Calu3 (cell line): ENCODE results near the gene CEP41. TPM values are rescaled to one million over a fixed set of nuclear protein-coding genes. Genes with fewer than 3 reads are reported as not detected.

Experiments used
- BruUV-seq: library from RNA; stranded (reverse); fragments of 400-500 nt; replicated peaks from 2 replicates; lab custom pipeline; 2021; lab: Mats Ljungman, UMichigan
- CTCF ChIA-PET: fragments of 300-600 bp; sonication (Branson Sonifier 250); formaldehyde crosslinking; loops from one replicate; lab custom pipeline; 2022; ENCODE audit warnings: antibody characterized with exemption; lab: Charles Lee
- DNase-seq: peaks from one replicate; pipeline ENCODE4 v3.0.0; 2022
- H3K27ac Mint-ChIP-seq: one replicate; pipeline ENCODE4 v1.8.0; 2022; ENCODE audit warnings: mixed read lengths; ENCODE audit not compliant: unreplicated experiment
- H3K27me3 Mint-ChIP-seq: one replicate; pipeline ENCODE4 v1.8.0; 2022; ENCODE audit warnings: mixed read lengths; ENCODE audit not compliant: unreplicated experiment
- H3K36me3 Mint-ChIP-seq: one replicate; pipeline ENCODE4 v1.8.0; 2022; ENCODE audit warnings: mild to moderate bottlenecking, moderate library complexity, mixed read lengths; ENCODE audit not compliant: insufficient read depth, unreplicated experiment
- H3K4me1 Mint-ChIP-seq: one replicate; pipeline ENCODE4 v1.8.0; 2022; ENCODE audit warnings: mild to moderate bottlenecking, low read depth, mixed read lengths; ENCODE audit not compliant: unreplicated experiment
- H3K4me3 Mint-ChIP-seq: one replicate; pipeline ENCODE4 v1.8.0; 2022; ENCODE audit warnings: mild to moderate bottlenecking, low read depth, moderate library complexity, mixed read lengths; ENCODE audit not compliant: unreplicated experiment
- H3K9me3 Mint-ChIP-seq: one replicate; pipeline ENCODE4 v1.8.0; 2022; ENCODE audit warnings: low read depth, mixed read lengths; ENCODE audit not compliant: unreplicated experiment
- CTCF ChIP-seq: fragments of 200-600 bp; IDR thresholded peaks from one replicate; pipeline ENCODE4 v1.8.0; 2022; ENCODE audit warnings: antibody characterized with exemption; ENCODE audit not compliant: unreplicated experiment
- intact Hi-C: fragments of 100-400 bp; cut with micrococcal nuclease; formaldehyde crosslinking; loops from one replicate; pipeline ENCODE4 v1.10.0; 2022; ENCODE audit not compliant: unreplicated experiment
- total RNA-seq: library from RNA; stranded (reverse); gene quantifications from 2 replicates; pipeline ENCODE4 v1.2.3, GENCODE V29; 2022

Gene CEP41
- total RNA-seq, 1 experiment from 2014 or later, result 21.6 TPM

- Mint-ChIP-seq H3K4me3 (no peak overlapping the region), H3K27ac (no peak overlapping the region), H3K9me3 (no peaks in the 10 kb centered on the region), H3K36me3 (no peaks in the 10 kb centered on the region), H3K4me1 (peaks cover 7% of the 10 kb centered on the region), H3K27me3 (no peaks in the 10 kb centered on the region)
- CTCF ChIA-PET, result no interaction called here
- no TSS peak for BruUV-seq
- TF ChIP-seq CTCF, result no peak
- no peak for DNase-seq
- intact Hi-C loops, result no loop called here
These were observed 21.2 kb downstream of the CEP41 start for GRCh38 chr7:130419658-130420057.

DNA sequence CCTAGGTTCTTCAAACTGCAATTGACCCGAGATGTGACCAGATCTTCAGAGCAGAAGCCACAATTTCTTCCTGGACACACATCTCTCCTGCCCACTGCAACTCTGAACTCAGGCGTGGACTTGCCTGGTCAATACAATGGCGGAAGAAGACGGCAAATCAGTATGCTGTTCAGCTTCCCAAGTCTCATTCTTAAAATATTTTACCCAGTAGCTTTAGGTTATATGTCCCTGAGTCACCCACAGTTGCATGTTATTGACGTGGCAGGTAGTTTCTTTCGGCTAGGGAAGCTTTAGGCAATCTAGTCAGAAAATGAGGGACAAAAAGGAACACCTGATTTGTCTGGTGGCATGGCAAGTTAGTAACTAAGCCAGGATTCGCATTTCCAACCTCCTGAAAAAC is 22.5 kb downstream of the CEP41 start:
- BruUV-seq, result no TSS peak
- CTCF ChIA-PET, result no interaction called here
- no peak for TF ChIP-seq CTCF
- no peaks in the 10 kb centered on the region for H3K36me3 Mint-ChIP-seq
- no peak for DNase-seq
- H3K4me1 Mint-ChIP-seq, result peaks cover 7% of the 10 kb centered on the region
- no peaks in the 10 kb centered on the region for H3K9me3 Mint-ChIP-seq
- H3K27me3 Mint-ChIP-seq, result no peaks in the 10 kb centered on the region
- H3K4me3 Mint-ChIP-seq, result no peak overlapping the region
- intact Hi-C loops, result no loop called here
- peak overlapping the region; percentile 30 for H3K27ac Mint-ChIP-seq

GRCh38 chr7:130417213-130417612 is 23.6 kb downstream of the CEP41 start:
- H3K4me3 Mint-ChIP-seq, result no peak overlapping the region
- no peak overlapping the region for H3K27ac Mint-ChIP-seq
- peaks cover 7% of the 10 kb centered on the region for H3K4me1 Mint-ChIP-seq
- no peaks in the 10 kb centered on the region for H3K9me3 Mint-ChIP-seq
- DNase-seq, result no peak
- intact Hi-C loops, result no loop called here
- CTCF ChIA-PET, result no interaction called here
- no TSS peak for BruUV-seq
- no peaks in the 10 kb centered on the region for H3K36me3 Mint-ChIP-seq
- H3K27me3 Mint-ChIP-seq, result no peaks in the 10 kb centered on the region
- TF ChIP-seq CTCF, result no peak

GRCh38 chr7:130415006-130415405 is 25.8 kb downstream of the CEP41 start:
- no peak for DNase-seq
- intact Hi-C loops, result no loop called here
- CTCF ChIA-PET, result no interaction called here
- Mint-ChIP-seq H3K9me3 (no peaks in the 10 kb centered on the region), H3K36me3 (no peaks in the 10 kb centered on the region), H3K27ac (no peak overlapping the region), H3K27me3 (no peaks in the 10 kb centered on the region), H3K4me3 (no peak overlapping the region), H3K4me1 (peaks cover 7% of the 10 kb centered on the region)
- BruUV-seq, result no TSS peak
- no peak for TF ChIP-seq CTCF
